HepG2 (cell line): ENCODE data around the gene GTF2H1. TPM values are rescaled to one million over a fixed set of nuclear protein-coding genes. Genes with fewer than 3 reads are reported as not detected.

Source experiments
- AKAP8 ChIP-seq: sonication (generic); formaldehyde crosslinking; IDR thresholded peaks from 2 replicates; pipeline ENCODE4 v1.5.1; 2020; ENCODE audit warnings: mild to moderate bottlenecking, missing genetic modification reagents
- ARNT2 ChIP-seq: sonication (generic); formaldehyde crosslinking; IDR thresholded peaks from 2 replicates; pipeline ENCODE4 v1.8.0; 2022; ENCODE audit warnings: mild to moderate bottlenecking, low read depth, missing genetic modification reagents, moderate library complexity
- ATF5 ChIP-seq: sonication (generic); formaldehyde crosslinking; IDR thresholded peaks from 2 replicates; pipeline ENCODE4 v1.4.0; 2020; ENCODE audit warnings: mild to moderate bottlenecking, low read depth, missing genetic modification reagents
- BORCS8-MEF2B ChIP-seq: sonication (generic); formaldehyde crosslinking; IDR thresholded peaks from 2 replicates; pipeline ENCODE4 v1.8.0; 2022; ENCODE audit warnings: mild to moderate bottlenecking, missing genetic modification reagents
- CSRNP2 ChIP-seq: sonication (generic); formaldehyde crosslinking; conservative IDR thresholded peaks from 2 replicates; pipeline ENCODE4 v1.8.0; 2022; ENCODE audit warnings: low read depth, missing genetic modification reagents
- ISX ChIP-seq: sonication (generic); formaldehyde crosslinking; conservative IDR thresholded peaks from 2 replicates; pipeline ENCODE4 v1.5.0; 2020; ENCODE audit warnings: missing genetic modification reagents
- KMT2A ChIP-seq: sonication (generic); formaldehyde crosslinking; IDR thresholded peaks from 2 replicates; pipeline ENCODE4 v1.4.0; 2020; ENCODE audit warnings: missing genetic modification reagents
- PCBP1 ChIP-seq: fragments of 200-400 bp; formaldehyde crosslinking; IDR thresholded peaks from 2 replicates; pipeline ENCODE4 v1.6.1; 2017; ENCODE audit warnings: mild to moderate bottlenecking, low read depth, low read length, borderline replicate concordance
- RBM22 ChIP-seq: fragments of 200-400 bp; formaldehyde crosslinking; optimal IDR thresholded peaks from 2 replicates; pipeline ENCODE3; 2017; ENCODE audit warnings: mild to moderate bottlenecking, low read length, moderate library complexity
- RFX5 ChIP-seq: IDR thresholded peaks from 2 replicates; pipeline ENCODE4 v1.6.1; 2011; ENCODE audit warnings: low read depth, low read length, improper control_type of control experiment
- SMYD3 ChIP-seq: sonication (generic); formaldehyde crosslinking; IDR thresholded peaks from 2 replicates; pipeline ENCODE4 v1.8.1; 2023; ENCODE audit warnings: mild to moderate bottlenecking, missing genetic modification reagents
- SNAI1 ChIP-seq: sonication (generic); formaldehyde crosslinking; IDR thresholded peaks from 2 replicates; pipeline ENCODE4 v1.5.0; 2020; ENCODE audit warnings: mild to moderate bottlenecking, missing genetic modification reagents, borderline replicate concordance
- SP4 ChIP-seq: sonication (generic); formaldehyde crosslinking; IDR thresholded peaks from 2 replicates; pipeline ENCODE4 v1.8.1; 2023; ENCODE audit warnings: mild to moderate bottlenecking, missing genetic modification reagents
- SRF ChIP-seq: IDR thresholded peaks from 2 replicates; pipeline ENCODE4 v1.6.1; 2011; ENCODE audit warnings: mild to moderate bottlenecking, low read depth, low read length, moderate library complexity
- TCF12 ChIP-seq, 2 experiments: fragments of 450-650 bp in 1 of 2; sonication (generic) in 1 of 2; formaldehyde crosslinking in 1 of 2; IDR thresholded peaks; 2 replicates each; pipeline versions ENCODE4 v1.6.1 to v1.8.0; 2017 to 2022; ENCODE audit warnings: antibody characterized with exemption in 1 of 2, mild to moderate bottlenecking in 1 of 2, missing genetic modification reagents in 1 of 2, moderate library complexity in 1 of 2
- THAP8 ChIP-seq: sonication (generic); formaldehyde crosslinking; IDR thresholded peaks from 2 replicates; pipeline ENCODE4 v1.5.1; 2020; ENCODE audit warnings: missing genetic modification reagents, mild to moderate bottlenecking, borderline replicate concordance
- ZBTB21 ChIP-seq: sonication (generic); formaldehyde crosslinking; IDR thresholded peaks from 2 replicates; pipeline ENCODE4 v1.4.0; 2020; ENCODE audit warnings: missing genetic modification reagents
- ZFP36 ChIP-seq: fragments of 150-350 bp; IDR thresholded peaks from 2 replicates; pipeline ENCODE4 v1.6.1; 2018; ENCODE audit warnings: borderline replicate concordance, low read length, low read depth; ENCODE audit not compliant: partially characterized antibody
- ZFX ChIP-seq: sonication (generic); formaldehyde crosslinking; IDR thresholded peaks from 2 replicates; pipeline ENCODE4 v1.4.0; 2020; ENCODE audit warnings: mild to moderate bottlenecking, low read depth, missing genetic modification reagents, moderate library complexity
- ZKSCAN5 ChIP-seq: sonication (generic); formaldehyde crosslinking; IDR thresholded peaks from 2 replicates; pipeline ENCODE4 v1.5.1; 2020; ENCODE audit warnings: mild to moderate bottlenecking, missing genetic modification reagents
- ZMYM2 ChIP-seq: sonication (generic); formaldehyde crosslinking; IDR thresholded peaks from 2 replicates; pipeline ENCODE4 v1.8.0; 2022; ENCODE audit warnings: mild to moderate bottlenecking, missing genetic modification reagents
- ZNF382 ChIP-seq: sonication (generic); formaldehyde crosslinking; IDR thresholded peaks from 2 replicates; pipeline ENCODE4 v1.5.0; 2020; ENCODE audit warnings: missing genetic modification reagents, mild to moderate bottlenecking, borderline replicate concordance
- ZNF704 ChIP-seq: sonication (generic); formaldehyde crosslinking; IDR thresholded peaks from 2 replicates; pipeline ENCODE4 v1.8.1; 2023; ENCODE audit warnings: mild to moderate bottlenecking, inconsistent platforms, moderate library complexity, missing genetic modification reagents, borderline replicate concordance
- ZNF724P ChIP-seq: sonication (generic); formaldehyde crosslinking; IDR thresholded peaks from 2 replicates; pipeline ENCODE4 v1.8.0; 2022; ENCODE audit warnings: missing genetic modification reagents, borderline replicate concordance
- ZNF850 ChIP-seq: sonication (generic); formaldehyde crosslinking; conservative IDR thresholded peaks from 2 replicates; pipeline ENCODE4 v1.9.0; 2021; ENCODE audit warnings: mild to moderate bottlenecking, missing genetic modification reagents
- ZSCAN25 ChIP-seq: sonication (generic); formaldehyde crosslinking; IDR thresholded peaks from 2 replicates; pipeline ENCODE4 v1.8.0; 2022; ENCODE audit warnings: mild to moderate bottlenecking, missing genetic modification reagents
- polyA plus RNA-seq, 8 experiments: library from polyadenylated mRNA; depleted of rRNA in 3 of 8; stranded (reverse) in 7 of 8; unstranded in 1 of 8; fragments of >200 nt; fragmentation: Illumina TruSeq in 4 of 8; extraction: Trizol in 4 of 8; gene quantifications; 2 replicates each; pipeline versions ENCODE4 v1.2.1 to v1.2.3, GENCODE V29; 2011 to 2016; ENCODE audit warnings: low read depth in 4 of 8, missing spikeins in 1 of 8, mixed read lengths in 1 of 8; ENCODE audit not compliant: insufficient read depth in 1 of 8
- total RNA-seq, 5 experiments: library from RNA; depleted of rRNA; stranded (reverse); fragments of >200 nt; fragmentation: Illumina TruSeq; extraction: Trizol; gene quantifications; 2 replicates each; pipeline ENCODE4 v1.2.3, GENCODE V29; 2016; ENCODE audit warnings: low read depth in 1 of 5

The GTF2H1 gene
- total and polyA plus RNA-seq, 2 of the 13 experiments (the other 11 are each of a cell fraction or from before 2014, with no cell fraction given) = 15.7 to 51.4 TPM

GRCh38 chr11:18394928-18395734 lies 72.8 kb downstream of the GTF2H1 start (continued):
- TF ChIP-seq TCF12 (IDR thresholded peaks at IDR 0.05) = no peak
- no peak for TF ChIP-seq TCF12 (CRISPR knock-in tag; IDR thresholded peaks at IDR 0.05)
- TF ChIP-seq ZNF382 (CRISPR knock-in tag) = no peak
- no peak for TF ChIP-seq ZKSCAN5
- no peak for TF ChIP-seq ZMYM2 (CRISPR knock-in tag)
- TF ChIP-seq PCBP1 = no peak
- no peak for TF ChIP-seq ISX
- no peak for TF ChIP-seq ZBTB21 (CRISPR knock-in tag)
- 0 out of 2 replicates have a peak, but pooled peaks have one; percentile 7 for TF ChIP-seq ZNF704 (CRISPR knock-in tag)
- no peak for TF ChIP-seq CSRNP2 (CRISPR knock-in tag)
- TF ChIP-seq ZNF724P (CRISPR knock-in tag) = peak; percentile 44; the same call in 1 of the 2 replicates
- TF ChIP-seq ZFP36 = no peak
- 0 out of 2 replicates have a peak, but pooled peaks have one; percentile 8 for TF ChIP-seq SMYD3 (CRISPR knock-in tag)
- TF ChIP-seq THAP8 = no peak
- no peak for TF ChIP-seq KMT2A
- TF ChIP-seq ZFX (CRISPR knock-in tag) = no peak
- no peak for TF ChIP-seq SRF
- 0 out of 2 replicates have a peak, but pooled peaks have one; percentile 34 for TF ChIP-seq AKAP8 (CRISPR knock-in tag)
- 0 out of 2 replicates have a peak, but pooled peaks have one; percentile 25 for TF ChIP-seq BORCS8-MEF2B
- 0 out of 2 replicates have a peak, but pooled peaks have one; percentile 39 for TF ChIP-seq ARNT2 (CRISPR knock-in tag)
- no peak for TF ChIP-seq RFX5
- no peak for TF ChIP-seq RBM22
- no peak for TF ChIP-seq SNAI1 (CRISPR knock-in tag)
- peak; percentile 4; the same call in 1 of the 2 replicates for TF ChIP-seq SP4 (CRISPR knock-in tag)
- 0 out of 2 replicates have a peak, but pooled peaks have one; percentile 7 for TF ChIP-seq ATF5
- TF ChIP-seq ZSCAN25 = no peak
- TF ChIP-seq ZNF850 (CRISPR knock-in tag) = 0 out of 2 replicates have a peak, but pooled peaks have one; percentile 20
